ENCODE data around the gene DLGAP1. TPM values are rescaled to one million over a fixed set of nuclear protein-coding genes. Genes with fewer than 3 reads are reported as not detected.

The DLGAP1 gene
- total and polyA plus RNA-seq, 2 experiments from 2014 or later: 17.0 to 48.5 TPM

DNA sequence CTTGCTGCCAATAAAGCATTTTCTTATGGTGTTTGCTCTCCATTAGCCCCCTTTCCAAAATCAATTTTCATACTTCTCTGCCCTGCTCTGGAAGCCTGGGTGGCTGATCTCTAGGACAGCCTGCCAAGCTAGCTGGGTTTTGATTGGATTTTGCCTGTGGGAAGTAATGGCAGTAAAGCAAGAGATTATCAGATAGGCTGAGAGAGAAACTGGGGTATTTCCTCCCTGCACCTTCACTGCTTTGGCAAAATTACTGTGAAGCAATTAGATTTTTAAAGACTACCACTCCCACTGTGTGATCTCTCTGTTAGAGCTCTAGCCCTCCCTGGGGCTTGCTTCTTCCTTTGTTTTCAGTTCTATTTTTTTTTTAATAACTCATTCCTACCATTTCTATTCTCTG, 223.8 kb downstream of the DLGAP1 start:
- TF ChIP-seq NANOG (IDR thresholded peaks at IDR 0.05; ENCODE audit: borderline replicate concordance) (no peak), CREB1 (CRISPR knock-in tag; IDR thresholded peaks at IDR 0.05; ENCODE audit: low read depth) (no peak), EZH2 (IDR thresholded peaks at IDR 0.05; ENCODE audit: low read depth, unreplicated experiment) (no peak), ZNF331 (CRISPR knock-in tag; IDR thresholded peaks at IDR 0.05; ENCODE audit: low read depth) (no peak), JUNB (IDR thresholded peaks at IDR 0.05; ENCODE audit: unreplicated experiment) (no peak)
- peaks cover 15% of the 10 kb centered on the region for H3K79me2 ChIP-seq (replicated peaks; ENCODE audit: insufficient read depth)
- no peaks in the 10 kb centered on the region for H4K20me1 ChIP-seq (replicated peaks; ENCODE audit: insufficient read depth)
- H3F3A ChIP-seq (replicated peaks; ENCODE audit: low read depth): no peaks in the 10 kb centered on the region
- H2AFZ ChIP-seq: no peak overlapping the region
- Mint-ChIP-seq H3K27me3 (ENCODE audit: insufficient read depth, low read depth, poor library complexity) (peaks cover 8% of the 10 kb centered on the region), H3K4me1 (peaks cover 36% of the 10 kb centered on the region), H3K27ac (no peak overlapping the region), H3K36me3 (ENCODE audit: low read depth) (peaks cover 8% of the 10 kb centered on the region), H3K9me3 (peaks cover 3% of the 10 kb centered on the region; the same call in 1 of the 3 replicates), H3K4me3 (no peak overlapping the region)
- ATAC-seq: peak; percentile 34; the same call in 1 of the 3 replicates
- DNase-seq (ENCODE audit: low spot score): peak; percentile 5
- H3K9me2 ChIP-seq (ENCODE audit: insufficient read depth): no peaks in the 10 kb centered on the region
- no peak overlapping the region for H3K4me3 ChIP-seq
- H3K4me2 ChIP-seq: no peak overlapping the region
- peaks cover 44% of the 10 kb centered on the region for H3K4me1 ChIP-seq (ENCODE audit: insufficient read depth)
- no peaks in the 10 kb centered on the region for H3K36me3 ChIP-seq (ENCODE audit: insufficient read depth)
- H3K27me3 ChIP-seq (ENCODE audit: insufficient read depth): peaks cover 33% of the 10 kb centered on the region
- H3K27ac ChIP-seq (ENCODE audit: low read depth): no peak overlapping the region

DNA sequence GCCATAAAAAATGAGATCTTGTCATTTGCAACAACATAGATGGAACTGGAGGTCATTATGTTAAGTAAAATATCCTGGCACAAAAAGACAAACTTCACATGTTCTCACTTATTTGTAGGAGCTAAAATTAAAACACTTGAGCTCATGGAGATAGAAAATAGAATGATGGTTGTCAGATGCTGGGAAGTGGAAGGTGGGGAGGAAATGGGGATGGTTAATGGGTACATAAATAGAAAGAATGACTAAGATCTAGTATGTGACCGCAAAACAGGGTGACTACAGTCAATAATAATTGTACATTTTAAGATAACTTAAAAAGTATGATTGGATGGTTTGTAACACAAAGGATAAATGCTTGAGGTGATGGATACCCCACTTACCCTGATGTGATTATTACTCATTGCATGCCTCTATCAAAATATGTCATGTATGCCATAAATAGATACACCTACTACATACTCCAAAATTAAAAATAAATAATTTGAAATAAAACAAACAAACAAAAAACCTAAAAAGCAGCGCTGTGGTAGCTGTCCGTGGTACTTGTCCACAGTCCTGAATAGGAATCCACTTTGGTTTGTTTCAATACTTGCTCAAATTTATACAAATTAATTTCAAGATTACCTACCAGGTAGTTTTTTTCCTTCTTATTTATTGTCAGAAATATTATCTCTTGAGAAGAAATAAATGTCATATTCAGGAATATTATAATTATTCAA, 224.5 kb downstream of the DLGAP1 start:
- H3K9me3 Mint-ChIP-seq: peaks cover 3% of the 10 kb centered on the region; the same call in 1 of the 3 replicates
- H3K36me3 ChIP-seq (ENCODE audit: insufficient read depth): no peaks in the 10 kb centered on the region
- no peak overlapping the region for H3K4me3 ChIP-seq
- H3K4me1 Mint-ChIP-seq: peaks cover 36% of the 10 kb centered on the region
- TF ChIP-seq ZNF331 (CRISPR knock-in tag; IDR thresholded peaks at IDR 0.05; ENCODE audit: low read depth) (no peak), CREB1 (CRISPR knock-in tag; IDR thresholded peaks at IDR 0.05; ENCODE audit: low read depth) (no peak)
- TF ChIP-seq, protein P1, sequence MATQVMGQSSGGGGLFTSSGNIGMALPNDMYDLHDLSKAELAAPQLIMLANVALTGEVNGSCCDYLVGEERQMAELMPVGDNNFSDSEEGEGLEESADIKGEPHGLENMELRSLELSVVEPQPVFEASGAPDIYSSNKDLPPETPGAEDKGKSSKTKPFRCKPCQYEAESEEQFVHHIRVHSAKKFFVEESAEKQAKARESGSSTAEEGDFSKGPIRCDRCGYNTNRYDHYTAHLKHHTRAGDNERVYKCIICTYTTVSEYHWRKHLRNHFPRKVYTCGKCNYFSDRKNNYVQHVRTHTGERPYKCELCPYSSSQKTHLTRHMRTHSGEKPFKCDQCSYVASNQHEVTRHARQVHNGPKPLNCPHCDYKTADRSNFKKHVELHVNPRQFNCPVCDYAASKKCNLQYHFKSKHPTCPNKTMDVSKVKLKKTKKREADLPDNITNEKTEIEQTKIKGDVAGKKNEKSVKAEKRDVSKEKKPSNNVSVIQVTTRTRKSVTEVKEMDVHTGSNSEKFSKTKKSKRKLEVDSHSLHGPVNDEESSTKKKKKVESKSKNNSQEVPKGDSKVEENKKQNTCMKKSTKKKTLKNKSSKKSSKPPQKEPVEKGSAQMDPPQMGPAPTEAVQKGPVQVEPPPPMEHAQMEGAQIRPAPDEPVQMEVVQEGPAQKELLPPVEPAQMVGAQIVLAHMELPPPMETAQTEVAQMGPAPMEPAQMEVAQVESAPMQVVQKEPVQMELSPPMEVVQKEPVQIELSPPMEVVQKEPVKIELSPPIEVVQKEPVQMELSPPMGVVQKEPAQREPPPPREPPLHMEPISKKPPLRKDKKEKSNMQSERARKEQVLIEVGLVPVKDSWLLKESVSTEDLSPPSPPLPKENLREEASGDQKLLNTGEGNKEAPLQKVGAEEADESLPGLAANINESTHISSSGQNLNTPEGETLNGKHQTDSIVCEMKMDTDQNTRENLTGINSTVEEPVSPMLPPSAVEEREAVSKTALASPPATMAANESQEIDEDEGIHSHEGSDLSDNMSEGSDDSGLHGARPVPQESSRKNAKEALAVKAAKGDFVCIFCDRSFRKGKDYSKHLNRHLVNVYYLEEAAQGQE (IDR thresholded peaks at IDR 0.05; ENCODE audit: unreplicated experiment): peak; percentile 72
- ATAC-seq (no peak), DNase-seq (ENCODE audit: low spot score) (no peak)
- no peaks in the 10 kb centered on the region for H3F3A ChIP-seq (replicated peaks; ENCODE audit: low read depth)
- H4K20me1 ChIP-seq (replicated peaks; ENCODE audit: insufficient read depth): no peaks in the 10 kb centered on the region
- H2AFZ ChIP-seq: no peak overlapping the region
- H3K27me3 Mint-ChIP-seq (ENCODE audit: insufficient read depth, low read depth, poor library complexity): peaks cover 8% of the 10 kb centered on the region
- H3K4me1 ChIP-seq (ENCODE audit: insufficient read depth): peaks cover 44% of the 10 kb centered on the region
- H3K27me3 ChIP-seq (ENCODE audit: insufficient read depth): peaks cover 26% of the 10 kb centered on the region
- no peak overlapping the region for H3K4me3 Mint-ChIP-seq
- no peak overlapping the region for H3K27ac ChIP-seq (ENCODE audit: low read depth)
- H3K36me3 Mint-ChIP-seq (ENCODE audit: low read depth): peaks cover 8% of the 10 kb centered on the region
- peaks cover 18% of the 10 kb centered on the region for H3K79me2 ChIP-seq (replicated peaks; ENCODE audit: insufficient read depth)
- no peak overlapping the region for H3K4me2 ChIP-seq
- H3K27ac Mint-ChIP-seq: no peak overlapping the region
- H3K9me2 ChIP-seq (ENCODE audit: insufficient read depth): no peaks in the 10 kb centered on the region

Measured in GM23338 (cell line).